OCI-LY1 (cell line): ENCODE results near the gene NGFR.
A peak's percentile ranks its signal among the peaks of the same experiment; 100 is the strongest.

Experiments used
- H2AFZ ChIP-seq: fragments of 200-600 bp; sonication (generic), shearing (Covaris generic); 2 replicates; pipeline ENCODE4 v1.6.0; 2014; ENCODE audit warnings: antibody characterized with exemption, mild to moderate bottlenecking, low read length
- H3F3A ChIP-seq: fragments of 200-600 bp; sonication (generic), shearing (Covaris generic); 2 replicates; pipeline ENCODE4 v1.6.0; 2014; ENCODE audit warnings: mild to moderate bottlenecking, antibody characterized with exemption, low read length, moderate library complexity; ENCODE audit not compliant: insufficient read depth
- H3K27ac ChIP-seq: fragments of 200-600 bp; sonication (generic); 2 replicates; pipeline ENCODE4 v1.5.1; 2014; ENCODE audit warnings: low read length, mixed run types, mild to moderate bottlenecking, low read depth; ENCODE audit not compliant: poor library complexity, severe bottlenecking
- H3K27me3 ChIP-seq: fragments of 200-600 bp; sonication (generic); 2 replicates; pipeline ENCODE4 v1.6.0; 2014; ENCODE audit warnings: antibody characterized with exemption, mild to moderate bottlenecking, low read length, moderate library complexity; ENCODE audit not compliant: insufficient read depth
- H3K36me3 ChIP-seq: fragments of 200-600 bp; sonication (generic); 2 replicates; pipeline ENCODE4 v1.6.1; 2014; ENCODE audit warnings: mild to moderate bottlenecking, antibody characterized with exemption, low read length, moderate library complexity, mixed read lengths; ENCODE audit not compliant: insufficient read depth
- H3K4me1 ChIP-seq: fragments of 200-600 bp; sonication (generic); 2 replicates; pipeline ENCODE4 v1.5.1; 2014; ENCODE audit warnings: mild to moderate bottlenecking, low read length, moderate library complexity; ENCODE audit not compliant: insufficient read depth, severe bottlenecking
- H3K4me2 ChIP-seq: fragments of 200-600 bp; sonication (generic), shearing (Covaris generic); 2 replicates; pipeline ENCODE4 v1.6.1; 2014; ENCODE audit warnings: low read length
- H3K4me3 ChIP-seq: fragments of 200-600 bp; sonication (generic); 2 replicates; pipeline ENCODE4 v1.5.1; 2014; ENCODE audit warnings: low read length, low read depth, mild to moderate bottlenecking, mixed read lengths; ENCODE audit not compliant: poor library complexity, severe bottlenecking
- H3K79me2 ChIP-seq: fragments of 200-600 bp; shearing (Covaris generic); 2 replicates; pipeline ENCODE4 v1.6.1; 2016; ENCODE audit warnings: mixed run types, low read length, mixed read lengths; ENCODE audit not compliant: insufficient read depth
- H3K9ac ChIP-seq: fragments of 200-600 bp; sonication (generic), shearing (Covaris generic); 2 replicates; pipeline ENCODE4 v1.6.1; 2014; ENCODE audit warnings: mild to moderate bottlenecking, low read length, mixed read lengths
- H3K9me2 ChIP-seq: fragments of 200-600 bp; sonication (generic), shearing (Covaris generic); 2 replicates; pipeline ENCODE4 v1.6.1; 2014; ENCODE audit warnings: low read depth, mild to moderate bottlenecking, low read length, mixed read lengths
- H3K9me3 ChIP-seq: fragments of 200-600 bp; shearing (Covaris generic); 2 replicates; pipeline ENCODE4 v1.6.1; 2014; ENCODE audit warnings: low read length, mixed read lengths
- H4K20me1 ChIP-seq: fragments of 200-600 bp; sonication (generic), shearing (Covaris generic); 2 replicates; pipeline ENCODE4 v1.6.0; 2016; ENCODE audit warnings: mild to moderate bottlenecking, low read length; ENCODE audit not compliant: insufficient read depth
- EZH2 ChIP-seq: fragments of 200-600 bp; sonication (generic), shearing (Covaris generic); IDR thresholded peaks from 2 replicates; pipeline ENCODE4 v1.8.0; 2017; ENCODE audit warnings: borderline replicate concordance, mixed run types, mild to moderate bottlenecking, antibody characterized with exemption, low read length, moderate library complexity, mixed read lengths
- TF ChIP-seq, protein P1 (sequence below): fragments of 200-600 bp; sonication (generic), shearing (Covaris generic); IDR thresholded peaks from 2 replicates; pipeline ENCODE4 v1.5.1; 2017; ENCODE audit warnings: mild to moderate bottlenecking, antibody characterized with exemption, low read length, moderate library complexity, mixed read lengths

The NGFR gene, protein sequence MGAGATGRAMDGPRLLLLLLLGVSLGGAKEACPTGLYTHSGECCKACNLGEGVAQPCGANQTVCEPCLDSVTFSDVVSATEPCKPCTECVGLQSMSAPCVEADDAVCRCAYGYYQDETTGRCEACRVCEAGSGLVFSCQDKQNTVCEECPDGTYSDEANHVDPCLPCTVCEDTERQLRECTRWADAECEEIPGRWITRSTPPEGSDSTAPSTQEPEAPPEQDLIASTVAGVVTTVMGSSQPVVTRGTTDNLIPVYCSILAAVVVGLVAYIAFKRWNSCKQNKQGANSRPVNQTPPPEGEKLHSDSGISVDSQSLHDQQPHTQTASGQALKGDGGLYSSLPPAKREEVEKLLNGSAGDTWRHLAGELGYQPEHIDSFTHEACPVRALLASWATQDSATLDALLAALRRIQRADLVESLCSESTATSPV

DNA sequence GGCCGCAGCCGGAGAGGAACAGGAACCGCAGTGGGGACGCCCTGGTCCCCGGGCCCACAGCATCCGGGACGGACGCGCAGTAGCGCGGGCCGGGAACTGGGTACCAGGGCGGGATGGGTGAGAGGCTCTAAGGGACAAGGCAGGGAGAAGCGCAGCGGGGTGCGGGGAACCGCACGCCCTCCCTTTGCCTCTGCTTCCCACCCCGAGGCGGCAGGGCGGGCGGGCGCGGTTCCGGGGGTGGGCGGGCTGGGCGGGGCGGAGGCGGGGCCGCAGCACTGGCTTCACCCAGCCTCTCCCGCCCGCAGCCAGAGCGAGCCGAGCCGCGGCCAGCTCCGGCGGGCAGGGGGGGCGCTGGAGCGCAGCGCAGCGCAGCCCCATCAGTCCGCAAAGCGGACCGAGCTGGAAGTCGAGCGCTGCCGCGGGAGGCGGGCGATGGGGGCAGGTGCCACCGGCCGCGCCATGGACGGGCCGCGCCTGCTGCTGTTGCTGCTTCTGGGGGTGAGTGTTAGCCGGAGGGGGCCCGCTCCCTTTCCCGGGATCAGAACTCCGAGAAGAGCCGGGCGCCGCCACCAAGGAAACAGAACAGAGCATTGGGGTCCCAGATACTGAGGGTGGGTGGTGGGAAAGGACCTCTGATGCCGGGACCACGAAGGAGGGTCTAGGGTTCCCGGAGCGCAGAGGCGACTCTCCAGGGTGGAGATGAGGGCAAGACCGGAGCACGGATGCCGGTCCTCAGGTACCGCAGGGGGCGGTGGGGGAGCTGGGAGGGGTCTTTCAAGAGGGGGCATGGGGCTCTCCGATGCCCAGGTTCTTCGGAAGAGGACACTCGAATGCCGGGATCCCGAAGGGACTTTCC is at the start of gene NGFR:
TSS of gene NGFR (plus strand) at position 308 of the 856 bp plus-strand sequence. CDS start at position 433, 125 bp downstream.
- Histone ChIP-seq H3K4me1 (peaks cover 22% of the 10 kb centered on the region), H3K4me3 (peak within 1 kb of the TSS; percentile 68), H3K27ac (no peak within 1 kb of the TSS), H3K9me3 (no peaks in the 10 kb centered on the region), H2AFZ (peak within 1 kb of the TSS; percentile 24; the same call in 1 of the 2 replicates), H3K36me3 (no peaks in the 10 kb centered on the region), H3K79me2 (no peaks in the 10 kb centered on the region), H4K20me1 (no peaks in the 10 kb centered on the region), H3K4me2 (peak within 1 kb of the TSS; percentile 96), H3K9me2 (no peaks in the 10 kb centered on the region), H3K9ac (peak within 1 kb of the TSS; percentile 46; the same call in 1 of the 2 replicates), H3F3A (no peaks in the 10 kb centered on the region), H3K27me3 (peaks cover 14% of the 10 kb centered on the region)
- TF ChIP-seq, protein P1, sequence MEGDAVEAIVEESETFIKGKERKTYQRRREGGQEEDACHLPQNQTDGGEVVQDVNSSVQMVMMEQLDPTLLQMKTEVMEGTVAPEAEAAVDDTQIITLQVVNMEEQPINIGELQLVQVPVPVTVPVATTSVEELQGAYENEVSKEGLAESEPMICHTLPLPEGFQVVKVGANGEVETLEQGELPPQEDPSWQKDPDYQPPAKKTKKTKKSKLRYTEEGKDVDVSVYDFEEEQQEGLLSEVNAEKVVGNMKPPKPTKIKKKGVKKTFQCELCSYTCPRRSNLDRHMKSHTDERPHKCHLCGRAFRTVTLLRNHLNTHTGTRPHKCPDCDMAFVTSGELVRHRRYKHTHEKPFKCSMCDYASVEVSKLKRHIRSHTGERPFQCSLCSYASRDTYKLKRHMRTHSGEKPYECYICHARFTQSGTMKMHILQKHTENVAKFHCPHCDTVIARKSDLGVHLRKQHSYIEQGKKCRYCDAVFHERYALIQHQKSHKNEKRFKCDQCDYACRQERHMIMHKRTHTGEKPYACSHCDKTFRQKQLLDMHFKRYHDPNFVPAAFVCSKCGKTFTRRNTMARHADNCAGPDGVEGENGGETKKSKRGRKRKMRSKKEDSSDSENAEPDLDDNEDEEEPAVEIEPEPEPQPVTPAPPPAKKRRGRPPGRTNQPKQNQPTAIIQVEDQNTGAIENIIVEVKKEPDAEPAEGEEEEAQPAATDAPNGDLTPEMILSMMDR = peak; percentile 29; the same call in 1 of the 2 replicates
- TF ChIP-seq EZH2 = no peak

DNA sequence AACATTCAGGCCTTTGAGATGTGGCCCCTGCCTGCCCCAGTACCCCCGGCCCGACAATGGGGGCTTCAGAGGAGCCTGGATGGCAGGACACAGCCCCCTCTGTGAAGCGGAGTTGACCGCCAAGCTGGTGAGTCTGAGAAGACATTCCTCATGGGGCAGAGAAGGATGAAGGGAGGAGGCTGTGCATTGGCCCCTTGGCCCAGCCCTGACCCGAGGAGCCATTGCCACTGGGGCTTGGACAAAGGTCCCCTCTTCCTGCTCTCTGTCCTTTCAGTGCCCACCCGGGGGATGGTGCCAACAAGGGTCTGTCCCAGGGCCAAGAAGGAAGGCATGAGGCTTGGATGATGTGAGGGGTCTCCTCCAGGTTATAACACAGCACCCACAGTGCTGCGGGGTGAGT is 49.5 kb upstream of the NGFR start:
- no peaks in the 10 kb centered on the region for H3K9me3 ChIP-seq
- H3K4me3 ChIP-seq = no peak overlapping the region
- no peak overlapping the region for H3K9ac ChIP-seq
- no peak overlapping the region for H3K27ac ChIP-seq
- no peaks in the 10 kb centered on the region for H3K4me1 ChIP-seq
- no peaks in the 10 kb centered on the region for H4K20me1 ChIP-seq
- H2AFZ ChIP-seq = no peak overlapping the region
- H3F3A ChIP-seq = no peaks in the 10 kb centered on the region
- no peak for TF ChIP-seq EZH2
- TF ChIP-seq, protein P1 = no peak
- H3K79me2 ChIP-seq = no peaks in the 10 kb centered on the region
- no peak overlapping the region for H3K4me2 ChIP-seq
- H3K27me3 ChIP-seq = peaks cover 7% of the 10 kb centered on the region; the same call in 1 of the 2 replicates
- no peaks in the 10 kb centered on the region for H3K9me2 ChIP-seq
- no peaks in the 10 kb centered on the region for H3K36me3 ChIP-seq

DNA sequence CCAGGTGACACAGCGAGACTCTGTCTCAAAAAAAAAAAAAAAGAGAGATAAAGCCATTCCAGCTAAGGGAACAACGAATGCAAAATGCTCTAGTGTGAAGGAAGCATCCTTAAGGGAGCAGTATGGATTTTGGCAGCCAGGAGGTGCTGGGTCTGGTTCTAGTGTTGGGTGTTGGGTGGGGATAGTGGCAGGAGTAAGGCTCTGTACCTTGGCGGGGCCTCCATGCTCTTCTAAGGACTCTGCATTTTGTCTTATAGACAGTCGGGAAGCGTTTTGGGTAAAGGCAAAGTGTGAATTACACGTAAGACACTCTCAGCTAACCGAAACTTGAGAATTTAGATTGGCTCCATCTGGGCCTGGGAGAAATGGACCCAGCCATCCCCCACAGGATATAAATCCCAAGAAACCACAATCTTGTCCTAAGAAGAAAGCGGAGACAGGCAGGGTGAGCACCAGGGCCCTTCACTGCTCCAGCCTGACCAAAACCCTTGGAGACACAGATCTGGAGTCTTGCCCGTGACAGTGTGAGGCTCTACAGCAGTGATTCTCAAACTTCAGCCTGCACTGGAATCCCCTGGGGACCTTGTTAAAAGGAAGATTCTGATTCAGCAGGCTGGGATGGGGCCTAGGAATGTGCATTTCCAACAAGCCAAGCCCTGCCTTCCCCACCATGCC is 47.3 kb upstream of the NGFR start:
- Histone ChIP-seq H3K27me3 (peaks cover 10% of the 10 kb centered on the region), H3K9me2 (no peaks in the 10 kb centered on the region), H3K4me2 (no peak overlapping the region), H3K4me3 (no peak overlapping the region), H3K9ac (no peak overlapping the region), H3K4me1 (peaks cover 6% of the 10 kb centered on the region), H3K9me3 (no peaks in the 10 kb centered on the region), H2AFZ (no peak overlapping the region), H3K27ac (no peak overlapping the region), H3F3A (no peaks in the 10 kb centered on the region), H3K79me2 (no peaks in the 10 kb centered on the region), H4K20me1 (no peaks in the 10 kb centered on the region), H3K36me3 (no peaks in the 10 kb centered on the region)
- TF ChIP-seq, protein P1 = no peak
- no peak for TF ChIP-seq EZH2
